Endothelial cell of umbilical vein (primary cell): ENCODE results near the gene NUDT6. TPM values are rescaled to one million over a fixed set of nuclear protein-coding genes. Genes with fewer than 3 reads are reported as not detected.

Experiments
- BruUV-seq: library from RNA; stranded (reverse); fragments of 400-500 nt; replicated peaks from 2 replicates; lab custom pipeline; 2021; lab: Mats Ljungman, UMichigan
- CTCF ChIA-PET: fragments of 300-600, 350-600 bp; sonication (Branson Sonifier 250); formaldehyde crosslinking; loops from one replicate; lab custom pipeline; 2021; ENCODE audit warnings: antibody characterized with exemption, inconsistent platforms; lab: Charles Lee
- POLR2A ChIA-PET: fragments of 300-600, 350-600 bp; sonication (Branson Sonifier 250); formaldehyde crosslinking; loops from one replicate; lab custom pipeline; 2021; ENCODE audit warnings: antibody characterized with exemption, inconsistent platforms; lab: Charles Lee
- DNase-seq: peaks from one replicate; pipeline ENCODE4 v3.0.0-alpha.2; 2011; ENCODE audit warnings: low read depth, low spot score
- FAIRE-seq: peaks from 2 replicates; lab custom pipeline; 2011; peaks lifted over from hg19 to GRCh38; lab: Jason Lieb, UNC
- H2AFZ ChIP-seq: 2 replicates; pipeline ENCODE4 v1.6.0; 2012; ENCODE audit warnings: low read depth, low read length, control low read depth, inconsistent platforms
- H3K27ac ChIP-seq: 2 replicates; pipeline ENCODE4 v1.5.1; 2011; ENCODE audit warnings: low read depth, mild to moderate bottlenecking, control low read depth, low read length, moderate library complexity; ENCODE audit not compliant: insufficient read depth
- H3K27me3 ChIP-seq, 2 experiments: 2 replicates each; pipeline versions ENCODE4 v1.6.0 to v1.6.1; 2011; ENCODE audit warnings: low read length in 2 of 2, mixed read lengths in 1 of 2; ENCODE audit not compliant: control insufficient read depth in 2 of 2, insufficient read depth in 2 of 2
- H3K36me3 ChIP-seq, 2 experiments: 2 replicates in 1 of 2; 3 replicates in 1 of 2; pipeline ENCODE4 v1.5.1; 2011; ENCODE audit warnings: low read length in 2 of 2, mild to moderate bottlenecking in 1 of 2, moderate library complexity in 1 of 2; ENCODE audit not compliant: control insufficient read depth in 2 of 2, insufficient read depth in 2 of 2; ENCODE audit errors: extremely low read depth in 1 of 2
- H3K4me1 ChIP-seq: 3 replicates; pipeline ENCODE4 v1.5.1; 2011; ENCODE audit warnings: mild to moderate bottlenecking, low read length; ENCODE audit not compliant: control insufficient read depth, insufficient read depth; ENCODE audit errors: extremely low read depth
- H3K4me2 ChIP-seq: 2 replicates; pipeline ENCODE4 v1.6.1; 2011; ENCODE audit warnings: low read length, control low read depth, mixed read lengths; ENCODE audit not compliant: insufficient read depth
- H3K4me3 ChIP-seq, 3 experiments: fragments of 200-600 bp in 1 of 3; sonication (generic), shearing (Covaris generic) in 1 of 3; replicated peaks in 1 of 3; 2 replicates each; pipeline ENCODE4 v1.5.1; 2011 to 2016; ENCODE audit warnings: control low read depth in 3 of 3, low read length in 3 of 3, mild to moderate bottlenecking in 2 of 3, inconsistent platforms in 1 of 3, low read depth in 1 of 3, moderate library complexity in 1 of 3; ENCODE audit not compliant: insufficient read depth in 1 of 3
- H3K79me2 ChIP-seq: 2 replicates; pipeline ENCODE4 v1.6.0; 2012; ENCODE audit warnings: low read length, inconsistent platforms; ENCODE audit not compliant: control insufficient read depth, insufficient read depth
- H3K9ac ChIP-seq: replicated peaks from 2 replicates; pipeline ENCODE3; 2011; ENCODE audit warnings: low read length, control low read depth; ENCODE audit not compliant: insufficient read depth; ENCODE audit errors: extremely low read depth
- H3K9me1 ChIP-seq: replicated peaks from 3 replicates; pipeline ENCODE4 v1.6.0; 2011; ENCODE audit warnings: mild to moderate bottlenecking, low read length; ENCODE audit not compliant: control insufficient read depth, insufficient read depth; ENCODE audit errors: extremely low read depth
- H3K9me3 ChIP-seq: replicated peaks from 2 replicates; pipeline ENCODE4 v1.5.1; 2012; ENCODE audit warnings: low read length, inconsistent platforms; ENCODE audit not compliant: control insufficient read depth, insufficient read depth
- H4K20me1 ChIP-seq: replicated peaks from 2 replicates; pipeline ENCODE3; 2011; ENCODE audit warnings: mild to moderate bottlenecking, low read length; ENCODE audit not compliant: control insufficient read depth, insufficient read depth; ENCODE audit errors: extremely low read depth
- EZH2 ChIP-seq: IDR thresholded peaks from 2 replicates; pipeline ENCODE4 v1.6.1; 2012; ENCODE audit warnings: borderline replicate concordance, low read depth, mild to moderate bottlenecking, moderate library complexity, low read length, inconsistent platforms; ENCODE audit not compliant: severe bottlenecking
- FOS ChIP-seq: IDR thresholded peaks from 2 replicates; pipeline ENCODE4 v1.6.1; 2011; ENCODE audit warnings: mild to moderate bottlenecking, low read length, moderate library complexity, borderline replicate concordance; ENCODE audit not compliant: insufficient read depth
- GATA2 ChIP-seq: IDR thresholded peaks from 2 replicates; pipeline ENCODE4 v1.7.0; 2011; ENCODE audit warnings: low read depth, mild to moderate bottlenecking, moderate library complexity, mixed read lengths, low read length; ENCODE audit not compliant: insufficient read length, insufficient read depth
- JUN ChIP-seq: IDR thresholded peaks from 2 replicates; pipeline ENCODE4 v1.6.1; 2011; ENCODE audit warnings: borderline replicate concordance, low read depth; ENCODE audit not compliant: insufficient read length, insufficient read depth
- MAX ChIP-seq: IDR thresholded peaks from 2 replicates; pipeline ENCODE4 v1.6.1; 2011; ENCODE audit not compliant: insufficient read depth, insufficient read length
- MYC ChIP-seq: IDR thresholded peaks from one replicate; pipeline ENCODE4 v1.6.1; 2011; ENCODE audit warnings: mild to moderate bottlenecking, low read depth, low read length
- POLR2A ChIP-seq: IDR thresholded peaks from 2 replicates; pipeline ENCODE4 v1.6.1; 2012; ENCODE audit warnings: low read depth, mild to moderate bottlenecking, control low read depth, low read length
- POLR2AphosphoS5 ChIP-seq: IDR thresholded peaks from 2 replicates; pipeline ENCODE4 v1.6.1; 2012; ENCODE audit warnings: low read depth, mild to moderate bottlenecking, control low read depth, low read length, moderate library complexity; ENCODE audit not compliant: insufficient read depth
- dilution Hi-C: fragments of 300-500 bp; cut with MboI; formaldehyde crosslinking; loops from one replicate; pipeline ENCODE4 v1.15.0; 2019; ENCODE audit warnings: low sequenced_read_pairs; ENCODE audit not compliant: extremely low pct_ligation_motif_present
- intact Hi-C: fragments of 100-400 bp; cut with micrococcal nuclease; formaldehyde crosslinking; loops from one replicate; pipeline ENCODE4 v1.10.0; 2022
- polyA plus RNA-seq, 4 experiments: library from polyadenylated mRNA; depleted of rRNA in 3 of 4; stranded (reverse) in 3 of 4; unstranded in 1 of 4; fragments of >200 nt; gene quantifications; 2 replicates each; pipeline versions ENCODE4 v1.2.1 to v1.2.3, GENCODE V29; 2011 to 2012; ENCODE audit warnings: missing spikeins in 1 of 4
- total RNA-seq: library from RNA; stranded (reverse); gene quantifications from 2 replicates; pipeline ENCODE4 v1.2.3, GENCODE V29; 2021
- TF ChIP-seq, protein P1 (sequence below), 2 donors: IDR thresholded peaks; 1 replicate in 1 of 2; 2 replicates in 1 of 2; pipeline ENCODE4 v1.5.1; 2011; ENCODE audit warnings: low read length in 2 of 2, mild to moderate bottlenecking in 2 of 2, moderate library complexity in 2 of 2, control low read depth in 1 of 2, inconsistent platforms in 1 of 2, low read depth in 1 of 2; ENCODE audit not compliant: insufficient read depth in 1 of 2; ENCODE audit errors: extremely low read depth in 1 of 2

The NUDT6 gene
- total and polyA plus RNA-seq, 2 donors (not counting 3 experiments of a cell fraction or from before 2014, with no cell fraction given), result 5.1 to 5.4 TPM

- H3K36me3 ChIP-seq, result peaks cover 0 to 2% of the 10 kb centered on the region in 2 experiments
- H3K4me1 ChIP-seq, result no peaks in the 10 kb centered on the region
- H3K9ac ChIP-seq, result no peak overlapping the region
- POLR2A ChIA-PET, result interaction anchor here (0.5 kb wide), 1 partner anchor 125 kb away, joined by 3 read pairs; no protein-coding TSS in a partner anchor
- H2AFZ ChIP-seq, result no peak overlapping the region
- TF ChIP-seq, protein P1, sequence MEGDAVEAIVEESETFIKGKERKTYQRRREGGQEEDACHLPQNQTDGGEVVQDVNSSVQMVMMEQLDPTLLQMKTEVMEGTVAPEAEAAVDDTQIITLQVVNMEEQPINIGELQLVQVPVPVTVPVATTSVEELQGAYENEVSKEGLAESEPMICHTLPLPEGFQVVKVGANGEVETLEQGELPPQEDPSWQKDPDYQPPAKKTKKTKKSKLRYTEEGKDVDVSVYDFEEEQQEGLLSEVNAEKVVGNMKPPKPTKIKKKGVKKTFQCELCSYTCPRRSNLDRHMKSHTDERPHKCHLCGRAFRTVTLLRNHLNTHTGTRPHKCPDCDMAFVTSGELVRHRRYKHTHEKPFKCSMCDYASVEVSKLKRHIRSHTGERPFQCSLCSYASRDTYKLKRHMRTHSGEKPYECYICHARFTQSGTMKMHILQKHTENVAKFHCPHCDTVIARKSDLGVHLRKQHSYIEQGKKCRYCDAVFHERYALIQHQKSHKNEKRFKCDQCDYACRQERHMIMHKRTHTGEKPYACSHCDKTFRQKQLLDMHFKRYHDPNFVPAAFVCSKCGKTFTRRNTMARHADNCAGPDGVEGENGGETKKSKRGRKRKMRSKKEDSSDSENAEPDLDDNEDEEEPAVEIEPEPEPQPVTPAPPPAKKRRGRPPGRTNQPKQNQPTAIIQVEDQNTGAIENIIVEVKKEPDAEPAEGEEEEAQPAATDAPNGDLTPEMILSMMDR (IDR thresholded peaks at IDR 0.05; ENCODE audit: extremely low read depth in 1 of 2, insufficient read depth in 1 of 2, low read depth in 1 of 2, low read length in 2 of 2), result no peak
- TF ChIP-seq POLR2A, result no peak
- H3K27ac ChIP-seq, result no peak overlapping the region
- intact Hi-C loops (no loop called here), dilution Hi-C loops (no loop called here)
- no peak overlapping the region for H3K4me2 ChIP-seq
- no peak for DNase-seq
- H3K79me2 ChIP-seq, result no peaks in the 10 kb centered on the region
- CTCF ChIA-PET, result interaction anchor here (0.7 to 2.8 kb wide), 2 partner anchors 69 to 88 kb away, joined by 3 to 9 read pairs; no protein-coding TSS in a partner anchor
- H3K27me3 ChIP-seq, result no peaks in the 10 kb centered on the region
- no peak for FAIRE-seq
- no peaks in the 10 kb centered on the region for H3K9me1 ChIP-seq
- no TSS peak for BruUV-seq
- no peaks in the 10 kb centered on the region for H4K20me1 ChIP-seq
- no peak overlapping the region for H3K4me3 ChIP-seq
- H3K9me3 ChIP-seq, result no peaks in the 10 kb centered on the region
Measured at GRCh38 chr4:122845760-122846159, 76.6 kb downstream of the NUDT6 start.

GRCh38 chr4:122845066-122845465 is 77.3 kb downstream of the NUDT6 start:
- H3K4me3 ChIP-seq, result no peak overlapping the region
- no peak overlapping the region for H3K27ac ChIP-seq
- POLR2A ChIA-PET, result interaction anchor here (0.6 kb wide), 1 partner anchor 46 kb away, joined by 7 read pairs; no protein-coding TSS in a partner anchor
- no TSS peak for BruUV-seq
- no peak for DNase-seq
- H3K36me3 ChIP-seq, result peaks cover 0 to 2% of the 10 kb centered on the region in 2 experiments
- H3K79me2 ChIP-seq, result no peaks in the 10 kb centered on the region
- TF ChIP-seq, protein P1 (IDR thresholded peaks at IDR 0.05; ENCODE audit: extremely low read depth in 1 of 2, insufficient read depth in 1 of 2, low read depth in 1 of 2, low read length in 2 of 2), result no peak
- TF ChIP-seq EZH2 (no peak), FOS (no peak), POLR2A (no peak), POLR2AphosphoS5 (no peak), MYC (no peak), JUN (no peak), GATA2 (no peak), MAX (no peak)
- dilution Hi-C loops (no loop called here), intact Hi-C loops (no loop called here)
- H3K9me1 ChIP-seq, result no peaks in the 10 kb centered on the region
- H4K20me1 ChIP-seq, result no peaks in the 10 kb centered on the region
- CTCF ChIA-PET, result interaction anchor here (0.7 to 2.8 kb wide), 2 partner anchors 70 to 87 kb away, joined by 3 to 9 read pairs; no protein-coding TSS in a partner anchor
- no peak overlapping the region for H3K9ac ChIP-seq
- no peaks in the 10 kb centered on the region for H3K27me3 ChIP-seq
- H3K4me2 ChIP-seq, result no peak overlapping the region
- H2AFZ ChIP-seq, result no peak overlapping the region
- no peak for FAIRE-seq
- H3K9me3 ChIP-seq, result no peaks in the 10 kb centered on the region
- no peaks in the 10 kb centered on the region for H3K4me1 ChIP-seq
